GM21447 (cell line): ENCODE results near the gene SFT2D3.

Experiments used
- ATAC-seq: cut with Tn5 transposase; IDR thresholded peaks from one replicate; pipeline ENCODE4 v1.9.1; 2021; ENCODE audit not compliant: unreplicated experiment

SFT2D3 gene

GRCh38 chr2:127664065-127664894, 37.0 kb upstream of the SFT2D3 start:
- ATAC-seq = no peak

DNA sequence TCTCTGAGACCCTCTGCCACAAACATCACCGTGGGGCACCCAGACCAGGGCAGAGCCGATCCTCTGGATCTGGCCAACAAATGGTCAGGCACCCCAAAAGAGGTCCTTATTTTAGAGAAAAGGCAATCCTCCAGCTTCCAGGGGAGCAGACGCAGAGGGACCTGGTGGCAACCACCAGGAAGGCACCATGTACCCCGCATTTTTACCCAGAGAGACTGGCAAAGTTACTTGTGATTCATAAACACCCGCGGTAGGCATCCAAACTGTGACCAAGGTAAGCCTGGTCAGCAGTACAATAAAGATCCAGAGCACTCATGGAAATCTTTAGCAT, 36.4 kb upstream of the SFT2D3 start:
- ATAC-seq = no peak

DNA sequence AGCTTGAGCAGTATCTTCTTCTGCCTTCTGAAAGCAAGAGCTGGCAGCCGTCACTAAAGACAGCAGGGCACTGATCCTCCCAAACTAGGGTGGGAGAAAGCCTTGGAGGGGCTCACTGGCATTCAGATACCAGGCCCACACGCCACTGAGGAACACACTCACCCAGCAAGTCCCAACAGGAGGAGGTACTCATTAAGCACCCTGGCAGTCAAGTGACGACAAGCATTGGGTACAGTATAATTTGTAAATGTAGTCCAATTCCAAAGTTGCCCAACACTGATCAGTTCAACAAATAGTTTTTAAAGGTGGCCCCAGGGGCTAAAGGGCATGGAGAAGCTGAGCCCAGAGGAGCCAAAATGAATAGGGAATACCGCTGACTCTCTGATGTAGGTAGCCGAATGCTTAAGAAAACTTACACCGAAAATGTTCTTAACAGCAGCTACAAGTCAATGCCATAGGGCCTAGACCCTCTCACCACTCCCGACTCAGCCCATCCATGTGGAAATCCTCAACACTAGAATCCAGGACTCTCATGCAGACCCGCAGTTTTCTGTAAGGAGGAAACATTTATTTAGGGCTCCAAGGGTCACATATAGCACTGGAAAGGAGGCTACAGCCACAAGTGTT, 35.9 kb upstream of the SFT2D3 start:
- ATAC-seq = no peak

DNA sequence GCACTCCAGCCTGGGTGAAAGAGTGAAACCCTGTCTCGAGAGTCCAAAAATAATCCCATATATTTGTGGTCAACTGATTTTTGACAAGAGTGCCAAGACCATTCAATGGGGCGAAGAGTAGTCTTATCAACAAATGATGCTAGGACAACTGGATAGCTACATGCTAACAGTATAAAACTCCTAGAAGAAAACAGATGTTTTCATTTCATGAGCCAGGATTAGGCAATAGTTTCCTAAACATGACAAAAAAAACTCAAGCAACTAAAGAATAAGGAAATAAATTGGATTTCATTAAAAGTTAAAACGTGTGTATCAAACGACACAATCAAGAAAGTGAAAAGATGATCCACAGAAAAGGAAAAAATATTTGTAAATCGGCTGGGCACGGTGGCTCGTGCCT, 32.2 kb upstream of the SFT2D3 start:
- ATAC-seq = no peak

DNA sequence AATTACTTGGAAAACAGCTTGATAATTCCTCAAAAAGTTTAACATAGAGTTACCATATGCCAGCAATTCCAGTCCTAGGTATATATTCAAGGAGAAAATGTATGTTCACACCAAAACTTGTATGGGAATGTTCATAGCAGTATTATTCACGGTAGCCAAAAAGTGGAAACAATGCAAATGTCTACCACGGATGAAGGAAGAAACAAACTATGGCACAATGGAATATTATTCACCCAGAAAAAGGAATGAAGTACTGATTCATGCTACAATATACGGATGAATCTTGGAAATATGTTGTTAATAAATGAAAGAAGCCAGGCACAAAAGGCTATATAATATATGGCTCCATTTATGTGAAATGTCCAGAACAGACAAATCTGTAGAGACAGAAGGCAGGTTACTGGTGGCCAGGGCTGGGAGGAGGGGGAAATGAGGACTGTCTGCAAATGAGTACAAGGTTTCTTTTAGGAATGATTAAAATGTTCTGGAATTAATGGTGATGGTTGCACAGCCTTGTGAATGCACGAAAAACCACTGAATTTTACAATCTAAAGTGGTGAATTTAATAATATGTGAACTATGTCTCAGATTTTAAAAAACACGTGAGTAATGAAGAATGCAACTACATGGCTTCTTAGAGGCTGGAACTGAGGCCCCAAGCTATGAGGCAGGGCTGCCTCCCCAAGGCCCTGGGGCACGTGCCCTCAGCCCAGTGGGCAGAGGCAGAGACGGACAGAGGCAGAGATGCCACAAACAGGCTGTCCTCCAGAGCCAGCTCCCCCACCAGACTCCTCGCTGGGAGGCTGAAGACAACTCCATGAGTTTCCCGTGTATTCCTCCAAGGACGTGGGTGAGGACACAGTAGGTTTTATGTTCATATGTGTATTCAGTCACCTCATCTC, 31.0 kb upstream of the SFT2D3 start:
- ATAC-seq = no peak

DNA sequence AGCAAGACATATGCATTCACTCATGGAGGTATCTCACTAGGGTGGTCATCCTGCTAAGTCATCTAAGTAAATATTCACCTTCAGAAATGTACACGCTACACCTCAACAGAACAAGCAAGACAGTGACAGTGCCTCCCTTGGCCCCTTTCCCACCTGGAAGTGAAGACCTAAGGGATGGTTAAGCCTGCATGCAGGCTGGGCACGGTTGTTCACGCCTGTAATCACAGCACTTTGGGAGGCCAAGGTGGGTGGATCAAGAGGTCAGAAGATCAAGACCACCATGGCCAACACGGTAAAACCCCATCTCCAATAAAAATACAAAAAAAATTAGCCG, 30.4 kb upstream of the SFT2D3 start:
- no peak for ATAC-seq

GRCh38 chr2:127671557-127672302, 29.6 kb upstream of the SFT2D3 start:
- ATAC-seq = no peak

DNA sequence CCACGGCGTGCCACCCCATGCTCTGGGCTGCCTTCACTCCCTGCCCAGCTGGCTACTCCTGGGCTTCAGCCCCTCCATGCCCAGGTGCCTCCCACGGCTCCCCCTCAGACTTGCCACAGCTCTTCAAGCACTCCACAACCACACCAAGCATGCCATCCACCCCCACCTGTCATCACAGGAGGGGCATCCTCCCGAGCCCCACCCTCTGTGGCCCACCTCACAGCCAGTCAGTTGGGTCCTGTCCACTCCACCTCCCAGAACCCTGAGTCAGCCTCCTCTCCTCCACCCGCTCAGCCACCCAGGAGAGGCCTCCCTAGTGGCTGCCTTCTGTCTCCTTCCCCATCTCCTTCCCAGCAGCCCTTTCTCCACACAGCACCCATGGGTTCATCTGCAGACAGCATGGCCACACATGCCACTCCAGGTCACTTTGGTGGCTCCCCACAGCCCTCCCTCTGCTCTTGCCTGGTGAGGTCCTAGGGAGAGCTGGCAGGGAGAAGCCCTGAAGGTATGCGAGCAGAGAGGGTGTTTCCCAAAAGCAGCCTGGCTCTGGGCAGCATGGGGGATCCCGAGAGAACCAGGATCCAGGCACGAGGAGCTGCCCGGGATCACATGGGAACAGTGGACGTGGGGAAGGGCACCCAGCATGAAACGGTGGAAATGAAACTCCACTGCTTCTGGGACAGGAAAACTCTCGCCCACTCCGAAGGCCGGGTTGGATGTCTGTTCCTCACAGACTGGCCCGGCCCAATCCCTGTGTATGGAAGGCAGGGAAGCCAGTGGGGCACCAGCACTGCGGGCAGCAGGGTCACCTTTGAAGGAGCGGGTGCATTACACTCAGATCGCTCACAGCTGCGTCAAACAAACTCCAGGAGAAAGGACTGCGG, 28.7 kb upstream of the SFT2D3 start:
- ATAC-seq = no peak

DNA sequence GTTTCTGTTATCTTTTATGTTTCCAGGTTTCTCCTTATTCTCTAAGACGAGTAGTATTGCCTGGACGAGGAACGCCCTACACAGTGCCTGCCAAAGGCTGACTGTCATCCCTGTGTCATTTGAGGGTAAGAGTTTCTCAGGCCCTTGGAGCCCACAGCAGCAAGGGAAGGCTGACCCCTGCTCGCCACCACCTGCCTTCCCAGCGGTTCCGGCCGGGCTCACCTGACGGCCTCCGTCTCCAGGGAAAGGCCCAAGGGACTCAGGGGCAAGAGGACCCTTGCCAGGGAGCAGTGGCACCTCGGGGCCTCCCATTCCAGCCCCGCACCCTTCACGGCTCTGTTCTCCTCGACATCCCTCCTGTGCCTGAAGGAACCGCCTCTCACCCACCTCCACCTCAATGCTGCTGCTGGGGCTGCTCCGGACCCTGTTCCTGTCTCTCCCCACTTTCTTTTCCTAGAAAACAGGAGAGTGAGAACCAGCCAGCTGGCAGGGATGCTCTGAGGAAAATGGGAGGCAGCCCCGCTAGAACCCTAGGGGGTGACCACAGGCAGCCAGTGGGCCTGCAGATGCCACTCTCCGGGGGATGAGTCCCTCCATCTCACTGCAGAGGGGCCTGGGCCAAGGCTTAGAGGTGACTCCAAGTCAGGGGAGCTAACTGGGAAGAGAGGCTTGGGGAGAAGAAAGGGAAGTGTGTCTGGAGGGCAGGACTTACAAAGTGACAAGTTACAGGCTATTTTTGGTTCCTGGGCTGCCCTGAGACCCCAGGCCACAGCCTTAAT, 27.8 kb upstream of the SFT2D3 start:
- no peak for ATAC-seq

DNA sequence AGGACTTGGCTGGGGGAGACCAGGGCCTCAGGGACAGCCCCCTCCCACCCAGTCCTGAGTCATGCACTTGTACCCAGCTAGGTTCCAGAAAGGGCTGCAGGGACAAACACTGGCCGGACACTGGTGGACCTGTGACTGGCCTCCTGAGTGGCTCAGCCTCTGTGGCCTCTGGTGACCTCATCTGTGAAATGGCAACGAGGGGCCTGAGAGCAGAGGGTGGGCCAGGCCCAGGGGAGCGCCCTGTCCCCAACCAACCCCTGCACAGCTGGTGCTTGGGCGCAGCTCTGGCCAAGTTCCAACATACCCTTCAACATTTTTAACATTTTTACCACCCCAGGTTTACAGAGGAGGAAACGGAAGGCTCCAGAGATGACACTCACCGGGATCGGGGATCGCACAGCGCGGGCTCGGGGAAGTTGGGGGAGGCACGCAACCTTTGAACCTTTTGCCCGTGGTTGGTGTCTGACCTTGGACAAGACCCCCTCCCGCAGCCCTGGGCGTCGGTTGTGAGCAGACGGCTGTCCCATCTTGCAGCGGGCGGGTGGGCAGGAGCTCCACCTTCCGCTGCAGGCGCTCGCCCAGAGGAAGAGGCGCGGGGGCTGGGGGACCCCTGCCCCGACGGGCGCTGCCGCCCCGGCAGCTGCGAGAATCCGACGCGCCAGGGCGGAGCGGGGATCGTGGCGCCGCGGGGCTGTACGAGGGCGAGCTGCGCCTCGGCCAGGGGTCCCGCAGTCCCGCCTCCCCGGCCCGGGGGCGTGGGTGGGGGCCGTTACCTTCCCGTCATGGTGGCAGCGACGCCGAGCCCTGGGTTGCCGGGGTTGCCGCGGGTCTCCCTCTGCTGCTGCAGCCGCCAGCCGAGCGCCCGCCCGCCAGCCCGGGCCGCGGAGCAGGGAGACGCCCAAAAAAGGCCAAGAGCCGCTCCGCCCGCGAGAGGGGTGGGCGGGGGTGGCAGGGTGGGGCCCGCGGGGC, 26.8 kb upstream of the SFT2D3 start:
- ATAC-seq = no peak

- no peak for ATAC-seq
Measured at GRCh38 chr2:127675331-127676261, 25.7 kb upstream of the SFT2D3 start, which contains the start of gene LIMS2. TSS of gene LIMS2 (minus strand) at chr2:127675530. CDS start at chr2:127675024, 506 bp downstream.

DNA sequence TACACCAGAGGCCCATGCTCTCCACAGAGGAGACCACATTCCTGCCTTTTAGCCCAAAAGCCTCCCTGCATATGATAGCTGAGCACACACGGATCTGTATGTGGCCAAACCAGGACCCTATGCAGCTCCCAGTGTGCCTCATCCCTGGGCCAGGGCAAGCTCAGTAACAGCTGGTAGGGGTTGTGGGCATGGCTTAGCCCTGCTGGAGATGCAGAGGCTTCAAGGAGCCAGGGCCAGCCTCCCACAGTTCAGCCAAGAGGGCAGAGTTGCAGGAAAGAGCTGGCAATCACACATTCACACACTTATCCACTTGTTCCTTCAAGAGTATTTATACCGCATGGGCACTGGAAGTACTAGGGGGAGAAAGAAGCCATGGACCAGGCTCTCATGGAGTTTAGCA, 24.4 kb upstream of the SFT2D3 start:
- no peak for ATAC-seq

- ATAC-seq = no peak
Measured at GRCh38 chr2:127678531-127678930, 22.8 kb upstream of the SFT2D3 start.

- ATAC-seq = no peak
Measured at GRCh38 chr2:127678991-127679390, 22.3 kb upstream of the SFT2D3 start.

DNA sequence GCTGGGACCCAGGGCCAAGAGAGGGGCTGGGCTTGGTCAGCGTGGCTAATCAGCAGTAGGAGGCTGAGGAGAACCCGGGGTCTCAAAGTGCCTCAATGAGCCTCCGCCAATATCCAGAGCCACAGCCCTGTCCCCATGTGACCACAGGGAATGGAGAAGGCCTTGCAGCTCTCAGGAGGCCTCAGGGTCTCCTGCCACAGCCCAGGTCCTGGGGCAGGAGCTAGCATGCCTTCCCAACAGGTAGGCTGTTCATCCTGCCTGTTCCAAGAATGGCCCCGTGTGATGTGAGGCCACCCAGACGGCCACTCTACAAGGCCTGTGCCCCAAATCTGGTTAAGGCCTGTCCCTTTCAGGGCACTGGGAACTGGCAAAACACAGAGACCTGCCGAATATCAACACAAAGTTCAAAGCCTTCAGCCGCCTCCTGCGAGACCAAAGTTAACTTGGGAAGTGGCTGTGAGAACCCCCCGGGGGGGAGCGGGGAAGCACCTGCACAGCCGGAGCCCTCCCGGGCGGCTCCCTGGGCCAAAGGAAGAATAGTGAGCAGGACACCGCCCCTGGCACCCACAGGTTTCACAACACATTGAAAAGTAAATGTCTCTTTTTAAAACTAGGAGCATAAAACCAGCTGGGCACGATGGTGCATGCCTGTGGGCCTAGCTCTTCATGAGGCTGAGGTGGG, 21.5 kb upstream of the SFT2D3 start:
- no peak for ATAC-seq

DNA sequence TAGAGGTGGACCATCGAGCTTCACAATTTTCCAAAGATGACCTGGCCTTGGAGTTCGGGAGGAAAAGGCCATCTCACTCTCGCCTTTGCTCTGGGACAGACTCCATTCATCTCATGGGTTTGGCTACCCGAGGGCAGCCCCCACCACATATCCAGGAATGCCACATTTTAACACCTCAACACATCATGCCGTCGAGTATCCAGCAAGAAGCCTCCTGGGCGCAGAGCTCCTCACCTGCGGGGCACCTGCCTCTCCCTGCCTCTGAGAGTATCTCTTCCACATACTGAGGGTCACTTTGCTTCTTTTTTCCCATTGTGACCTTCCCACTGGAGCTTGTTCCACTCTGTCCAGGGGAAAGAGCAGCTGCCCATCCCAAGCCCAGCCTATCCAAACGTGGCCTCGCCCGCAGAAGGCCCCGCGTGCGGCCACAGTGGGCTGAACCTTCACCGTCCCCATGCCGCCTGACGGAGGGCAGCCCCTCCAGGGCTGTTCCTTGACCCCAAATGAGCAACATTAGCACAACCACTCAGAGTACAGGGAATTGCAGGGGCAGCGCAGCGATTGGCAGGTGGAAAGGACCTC, 20.5 kb upstream of the SFT2D3 start:
- no peak for ATAC-seq
